ENCODE results near the gene GTSE1. TPM values are rescaled to one million over a fixed set of nuclear protein-coding genes. Genes with fewer than 3 reads are reported as not detected.

Gene GTSE1
- total and polyA plus RNA-seq, 2 of the 13 experiments (the other 11 are each of a cell fraction or from before 2014, with no cell fraction given) = 10.7 to 13.5 TPM

DNA sequence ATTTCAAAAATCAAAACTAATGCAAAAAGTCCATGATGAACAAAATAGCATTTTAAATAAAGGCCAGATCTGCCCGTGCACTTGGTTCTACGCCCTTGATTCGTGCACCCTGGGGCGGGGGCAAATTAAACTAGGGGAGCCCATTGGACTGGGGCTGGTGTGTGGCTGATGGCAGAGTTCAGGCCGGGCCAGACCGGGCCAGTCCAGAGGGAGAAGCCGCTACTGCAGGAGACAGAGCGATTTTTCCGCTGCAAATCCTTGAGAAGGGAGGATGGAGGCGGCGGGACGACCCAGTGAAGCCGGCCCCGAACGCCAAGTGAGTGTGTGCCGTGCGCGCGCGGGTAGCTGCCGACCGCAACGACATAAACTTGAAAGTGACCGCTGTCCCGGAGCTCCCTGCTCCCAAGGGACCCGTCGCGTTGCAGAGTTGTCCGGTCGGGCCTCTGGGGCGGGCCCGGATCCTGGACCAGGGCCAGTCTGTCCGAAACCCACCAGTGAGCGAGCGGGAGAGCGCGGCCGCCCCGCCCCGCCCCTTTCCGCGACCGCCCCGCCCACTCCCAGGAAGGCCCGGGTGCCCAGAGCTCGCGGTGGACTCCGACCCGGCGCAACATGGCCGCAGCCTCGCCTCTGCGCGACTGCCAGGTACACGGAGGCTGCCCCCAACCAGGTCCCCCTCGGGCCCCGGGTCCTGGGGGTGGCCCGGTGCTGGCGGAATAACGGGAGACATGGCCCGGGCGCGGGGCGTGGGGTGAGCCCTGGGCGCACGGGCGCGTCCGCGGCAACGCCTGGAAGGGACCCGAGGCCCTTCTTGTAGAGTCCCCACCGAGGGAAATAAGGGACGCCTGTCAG is 29.0 kb upstream of the GTSE1 start, which contains the start of gene TTC38 (continued):
- TF ChIP-seq, protein P1, sequence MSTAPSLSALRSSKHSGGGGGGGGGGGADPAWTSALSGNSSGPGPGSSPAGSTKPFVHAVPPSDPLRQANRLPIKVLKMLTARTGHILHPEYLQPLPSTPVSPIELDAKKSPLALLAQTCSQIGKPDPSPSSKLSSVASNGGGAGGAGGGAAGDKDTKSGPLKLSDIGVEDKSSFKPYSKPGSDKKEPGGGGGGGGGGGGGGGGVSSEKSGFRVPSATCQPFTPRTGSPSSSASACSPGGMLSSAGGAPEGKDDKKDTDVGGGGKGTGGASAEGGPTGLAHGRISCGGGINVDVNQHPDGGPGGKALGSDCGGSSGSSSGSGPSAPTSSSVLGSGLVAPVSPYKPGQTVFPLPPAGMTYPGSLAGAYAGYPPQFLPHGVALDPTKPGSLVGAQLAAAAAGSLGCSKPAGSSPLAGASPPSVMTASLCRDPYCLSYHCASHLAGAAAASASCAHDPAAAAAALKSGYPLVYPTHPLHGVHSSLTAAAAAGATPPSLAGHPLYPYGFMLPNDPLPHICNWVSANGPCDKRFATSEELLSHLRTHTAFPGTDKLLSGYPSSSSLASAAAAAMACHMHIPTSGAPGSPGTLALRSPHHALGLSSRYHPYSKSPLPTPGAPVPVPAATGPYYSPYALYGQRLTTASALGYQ (CRISPR knock-in tag; IDR thresholded peaks at IDR 0.05) = no peak; the same call in 1 of the 2 replicates
- TF ChIP-seq, protein P2, sequence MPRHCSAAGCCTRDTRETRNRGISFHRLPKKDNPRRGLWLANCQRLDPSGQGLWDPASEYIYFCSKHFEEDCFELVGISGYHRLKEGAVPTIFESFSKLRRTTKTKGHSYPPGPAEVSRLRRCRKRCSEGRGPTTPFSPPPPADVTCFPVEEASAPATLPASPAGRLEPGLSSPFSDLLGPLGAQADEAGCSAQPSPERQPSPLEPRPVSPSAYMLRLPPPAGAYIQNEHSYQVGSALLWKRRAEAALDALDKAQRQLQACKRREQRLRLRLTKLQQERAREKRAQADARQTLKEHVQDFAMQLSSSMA (CRISPR knock-in tag; IDR thresholded peaks at IDR 0.05) = peak; percentile 15; the same call in 1 of the 2 replicates
- TF ChIP-seq STAT5B (CRISPR knock-in tag; IDR thresholded peaks at IDR 0.05) (no peak), MTA3 (CRISPR knock-in tag; IDR thresholded peaks at IDR 0.05) (no peak), ZMYM4 (CRISPR knock-in tag; IDR thresholded peaks at IDR 0.05) (no peak), ZSCAN31 (CRISPR knock-in tag; IDR thresholded peaks at IDR 0.05; ENCODE audit: low read depth) (no peak), MXD4 (CRISPR knock-in tag; IDR thresholded peaks at IDR 0.05) (0 out of 2 replicates have a peak, but pooled peaks have one; percentile 20), ZNF607 (CRISPR knock-in tag; IDR thresholded peaks at IDR 0.05; ENCODE audit: borderline replicate concordance) (0 out of 2 replicates have a peak, but pooled peaks have one; percentile 24), ZZZ3 (CRISPR knock-in tag; IDR thresholded peaks at IDR 0.05; ENCODE audit: borderline replicate concordance) (peak; percentile 46; the same call in 1 of the 2 replicates), HNRNPH1 (optimal IDR thresholded peaks at IDR 0.05; ENCODE audit: low read depth, low read length) (no peak), RARG (CRISPR knock-in tag; IDR thresholded peaks at IDR 0.05; ENCODE audit: low read depth) (no peak), RBFOX2 (IDR thresholded peaks at IDR 0.05; ENCODE audit: low read depth, low read length) (peak; percentile 95), ZNF572 (CRISPR knock-in tag; IDR thresholded peaks at IDR 0.05) (no peak), ZNF234 (CRISPR knock-in tag; conservative IDR thresholded peaks at IDR 0.05) (no peak), RFX1 (IDR thresholded peaks at IDR 0.05) (no peak), PRPF4 (IDR thresholded peaks at IDR 0.05; ENCODE audit: low read depth, low read length, poor library complexity, severe bottlenecking) (no peak), SKI (IDR thresholded peaks at IDR 0.05; ENCODE audit: partially characterized antibody) (peak; percentile 95)
- TF ChIP-seq, protein P3, sequence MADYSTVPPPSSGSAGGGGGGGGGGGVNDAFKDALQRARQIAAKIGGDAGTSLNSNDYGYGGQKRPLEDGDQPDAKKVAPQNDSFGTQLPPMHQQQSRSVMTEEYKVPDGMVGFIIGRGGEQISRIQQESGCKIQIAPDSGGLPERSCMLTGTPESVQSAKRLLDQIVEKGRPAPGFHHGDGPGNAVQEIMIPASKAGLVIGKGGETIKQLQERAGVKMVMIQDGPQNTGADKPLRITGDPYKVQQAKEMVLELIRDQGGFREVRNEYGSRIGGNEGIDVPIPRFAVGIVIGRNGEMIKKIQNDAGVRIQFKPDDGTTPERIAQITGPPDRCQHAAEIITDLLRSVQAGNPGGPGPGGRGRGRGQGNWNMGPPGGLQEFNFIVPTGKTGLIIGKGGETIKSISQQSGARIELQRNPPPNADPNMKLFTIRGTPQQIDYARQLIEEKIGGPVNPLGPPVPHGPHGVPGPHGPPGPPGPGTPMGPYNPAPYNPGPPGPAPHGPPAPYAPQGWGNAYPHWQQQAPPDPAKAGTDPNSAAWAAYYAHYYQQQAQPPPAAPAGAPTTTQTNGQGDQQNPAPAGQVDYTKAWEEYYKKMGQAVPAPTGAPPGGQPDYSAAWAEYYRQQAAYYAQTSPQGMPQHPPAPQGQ (CRISPR knock-in tag; IDR thresholded peaks at IDR 0.05; ENCODE audit: borderline replicate concordance) = no peak
- TF ChIP-seq, protein P4, sequence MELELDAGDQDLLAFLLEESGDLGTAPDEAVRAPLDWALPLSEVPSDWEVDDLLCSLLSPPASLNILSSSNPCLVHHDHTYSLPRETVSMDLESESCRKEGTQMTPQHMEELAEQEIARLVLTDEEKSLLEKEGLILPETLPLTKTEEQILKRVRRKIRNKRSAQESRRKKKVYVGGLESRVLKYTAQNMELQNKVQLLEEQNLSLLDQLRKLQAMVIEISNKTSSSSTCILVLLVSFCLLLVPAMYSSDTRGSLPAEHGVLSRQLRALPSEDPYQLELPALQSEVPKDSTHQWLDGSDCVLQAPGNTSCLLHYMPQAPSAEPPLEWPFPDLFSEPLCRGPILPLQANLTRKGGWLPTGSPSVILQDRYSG (CRISPR knock-in tag; IDR thresholded peaks at IDR 0.05) = no peak
- TF ChIP-seq, protein P5, sequence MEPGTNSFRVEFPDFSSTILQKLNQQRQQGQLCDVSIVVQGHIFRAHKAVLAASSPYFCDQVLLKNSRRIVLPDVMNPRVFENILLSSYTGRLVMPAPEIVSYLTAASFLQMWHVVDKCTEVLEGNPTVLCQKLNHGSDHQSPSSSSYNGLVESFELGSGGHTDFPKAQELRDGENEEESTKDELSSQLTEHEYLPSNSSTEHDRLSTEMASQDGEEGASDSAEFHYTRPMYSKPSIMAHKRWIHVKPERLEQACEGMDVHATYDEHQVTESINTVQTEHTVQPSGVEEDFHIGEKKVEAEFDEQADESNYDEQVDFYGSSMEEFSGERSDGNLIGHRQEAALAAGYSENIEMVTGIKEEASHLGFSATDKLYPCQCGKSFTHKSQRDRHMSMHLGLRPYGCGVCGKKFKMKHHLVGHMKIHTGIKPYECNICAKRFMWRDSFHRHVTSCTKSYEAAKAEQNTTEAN (CRISPR knock-in tag; conservative IDR thresholded peaks at IDR 0.05) = no peak
- TF ChIP-seq, protein P6, sequence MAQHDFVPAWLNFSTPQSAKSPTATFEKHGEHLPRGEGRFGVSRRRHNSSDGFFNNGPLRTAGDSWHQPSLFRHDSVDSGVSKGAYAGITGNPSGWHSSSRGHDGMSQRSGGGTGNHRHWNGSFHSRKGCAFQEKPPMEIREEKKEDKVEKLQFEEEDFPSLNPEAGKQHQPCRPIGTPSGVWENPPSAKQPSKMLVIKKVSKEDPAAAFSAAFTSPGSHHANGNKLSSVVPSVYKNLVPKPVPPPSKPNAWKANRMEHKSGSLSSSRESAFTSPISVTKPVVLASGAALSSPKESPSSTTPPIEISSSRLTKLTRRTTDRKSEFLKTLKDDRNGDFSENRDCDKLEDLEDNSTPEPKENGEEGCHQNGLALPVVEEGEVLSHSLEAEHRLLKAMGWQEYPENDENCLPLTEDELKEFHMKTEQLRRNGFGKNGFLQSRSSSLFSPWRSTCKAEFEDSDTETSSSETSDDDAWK (CRISPR knock-in tag; IDR thresholded peaks at IDR 0.05) = no peak

Data from HepG2 (cell line).